Lung (tissue), 12 donors: ENCODE measurements around the gene ELOB. TPM values are rescaled to one million over a fixed set of nuclear protein-coding genes. Genes with fewer than 3 reads are reported as not detected.

Source experiments
- ATAC-seq: fragments of 200-7000 bp; cut with Tn5 transposase; one replicate; pipeline ENCODE4 v1.9.1; 2020; ENCODE audit warnings: moderate number of reproducible peaks; ENCODE audit not compliant: insufficient read depth, low FRiP score
- DNase-seq, 3 donors: peaks; one replicate each; pipeline ENCODE4 v3.0.0-alpha.2; 2013 to 2017
- H3K27ac ChIP-seq, 2 donors: one replicate each; pipeline ENCODE4 v1.5.1; 2013; ENCODE audit warnings: mild to moderate bottlenecking in 2 of 2, moderate library complexity in 2 of 2, control low read depth in 1 of 2, inconsistent platforms in 1 of 2, low read depth in 1 of 2, low read length in 1 of 2
- H3K27me3 ChIP-seq, 3 donors: one replicate each; pipeline ENCODE4 v1.5.1; 2013; ENCODE audit warnings: low read length in 2 of 3; ENCODE audit not compliant: control insufficient read depth in 3 of 3, insufficient read depth in 3 of 3
- H3K36me3 ChIP-seq, 4 donors: one replicate each; pipeline ENCODE4 v1.5.1; 2013; ENCODE audit warnings: low read length in 4 of 4, mild to moderate bottlenecking in 1 of 4, moderate library complexity in 1 of 4; ENCODE audit not compliant: control insufficient read depth in 4 of 4, insufficient read depth in 4 of 4
- H3K4me1 ChIP-seq, 5 donors: one replicate each; pipeline ENCODE4 v1.5.1; 2013; ENCODE audit warnings: low read length in 5 of 5, mild to moderate bottlenecking in 2 of 5, moderate library complexity in 1 of 5; ENCODE audit not compliant: control insufficient read depth in 5 of 5, insufficient read depth in 5 of 5
- H3K4me3 ChIP-seq: one replicate; pipeline ENCODE4 v1.5.1; 2013; ENCODE audit warnings: mild to moderate bottlenecking, control low read depth, moderate library complexity
- H3K9ac ChIP-seq, 2 donors: one replicate each; pipeline ENCODE4 v1.5.1; 2013; ENCODE audit warnings: low read length in 2 of 2, control low read depth in 1 of 2; ENCODE audit not compliant: insufficient read depth in 1 of 2
- H3K9me3 ChIP-seq, 4 donors: one replicate each; pipeline ENCODE4 v1.5.1; 2013; ENCODE audit warnings: low read length in 3 of 4, mild to moderate bottlenecking in 1 of 4, moderate library complexity in 1 of 4; ENCODE audit not compliant: control insufficient read depth in 4 of 4, insufficient read depth in 3 of 4
- WGBS, 2 donors: extraction: QIAGEN DNeasy Blood & Tissue Kit; methylation state at CpG; one replicate each; pipeline ENCODE4 v1.1.7; 2013; 5-methylcytosine and 5-hydroxymethylcytosine counted together
- polyA plus RNA-seq, 2 donors: library from polyadenylated mRNA; stranded (reverse); fragments of 200-250 nt; gene quantifications; one replicate each; pipeline ENCODE4 v1.2.1, GENCODE V29; 2013
- total RNA-seq, 2 donors: library from RNA; depleted of rRNA in 1 of 2; stranded (reverse); fragments of >200 nt in 1 of 2; gene quantifications; one replicate each; pipeline ENCODE4 v1.2.1, GENCODE V29; 2014 to 2021
- TF ChIP-seq, protein P1 (sequence below): IDR thresholded peaks from 2 replicates; pipeline ENCODE4 v1.5.1; 2012; ENCODE audit warnings: mild to moderate bottlenecking; ENCODE audit errors: control extremely low read depth, extremely low read depth
- donor health status: control.
- donor health status: control.
- donor health status: Bipolar disorder and iron deficiency.
- donor health status: healthy.
- donor health status: DM: yes; HTN: yes; CAD: no.

Gene ELOB
- total and polyA plus RNA-seq, 4 donors = 87.0 to 740 (median 346) TPM

DNA sequence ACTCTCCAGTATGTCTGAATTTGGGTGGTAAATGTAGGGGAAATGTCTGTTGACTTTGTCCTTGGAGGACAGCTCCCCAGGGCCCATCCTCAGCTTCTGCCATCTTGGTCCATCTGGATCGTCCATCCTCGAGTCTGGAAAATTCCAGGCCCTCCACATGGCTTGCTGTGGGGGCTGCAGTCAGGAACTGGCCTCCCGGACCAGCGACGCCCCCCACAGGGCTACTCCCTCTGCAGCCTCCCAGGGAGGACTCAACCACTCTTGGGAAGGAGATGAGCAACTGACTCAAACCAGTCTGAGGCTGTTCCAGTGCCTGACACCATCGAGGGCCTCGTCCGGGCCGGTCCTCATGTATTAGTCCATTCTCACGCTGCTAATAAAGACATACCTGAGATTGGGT lies 47.5 kb upstream of the ELOB start:
- H3K27ac ChIP-seq = no peak overlapping the region
- peaks cover 0 to 3% (median 0%) of the 10 kb centered on the region in 3 donors for H3K27me3 ChIP-seq
- TF ChIP-seq, protein P1, sequence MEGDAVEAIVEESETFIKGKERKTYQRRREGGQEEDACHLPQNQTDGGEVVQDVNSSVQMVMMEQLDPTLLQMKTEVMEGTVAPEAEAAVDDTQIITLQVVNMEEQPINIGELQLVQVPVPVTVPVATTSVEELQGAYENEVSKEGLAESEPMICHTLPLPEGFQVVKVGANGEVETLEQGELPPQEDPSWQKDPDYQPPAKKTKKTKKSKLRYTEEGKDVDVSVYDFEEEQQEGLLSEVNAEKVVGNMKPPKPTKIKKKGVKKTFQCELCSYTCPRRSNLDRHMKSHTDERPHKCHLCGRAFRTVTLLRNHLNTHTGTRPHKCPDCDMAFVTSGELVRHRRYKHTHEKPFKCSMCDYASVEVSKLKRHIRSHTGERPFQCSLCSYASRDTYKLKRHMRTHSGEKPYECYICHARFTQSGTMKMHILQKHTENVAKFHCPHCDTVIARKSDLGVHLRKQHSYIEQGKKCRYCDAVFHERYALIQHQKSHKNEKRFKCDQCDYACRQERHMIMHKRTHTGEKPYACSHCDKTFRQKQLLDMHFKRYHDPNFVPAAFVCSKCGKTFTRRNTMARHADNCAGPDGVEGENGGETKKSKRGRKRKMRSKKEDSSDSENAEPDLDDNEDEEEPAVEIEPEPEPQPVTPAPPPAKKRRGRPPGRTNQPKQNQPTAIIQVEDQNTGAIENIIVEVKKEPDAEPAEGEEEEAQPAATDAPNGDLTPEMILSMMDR = no peak
- no peak overlapping the region for H3K9ac ChIP-seq
- H3K9me3 ChIP-seq = no peaks in the 10 kb centered on the region
- 80 to 89% methylated on average over 10 of the region's 10 CpGs for WGBS, 2 donors
- no peaks in the 10 kb centered on the region for H3K36me3 ChIP-seq
- H3K4me1 ChIP-seq = peaks cover 0 to 2% (median 0%) of the 10 kb centered on the region in 5 donors
- DNase-seq (no peak), ATAC-seq (no peak)
- H3K4me3 ChIP-seq = no peak overlapping the region

DNA sequence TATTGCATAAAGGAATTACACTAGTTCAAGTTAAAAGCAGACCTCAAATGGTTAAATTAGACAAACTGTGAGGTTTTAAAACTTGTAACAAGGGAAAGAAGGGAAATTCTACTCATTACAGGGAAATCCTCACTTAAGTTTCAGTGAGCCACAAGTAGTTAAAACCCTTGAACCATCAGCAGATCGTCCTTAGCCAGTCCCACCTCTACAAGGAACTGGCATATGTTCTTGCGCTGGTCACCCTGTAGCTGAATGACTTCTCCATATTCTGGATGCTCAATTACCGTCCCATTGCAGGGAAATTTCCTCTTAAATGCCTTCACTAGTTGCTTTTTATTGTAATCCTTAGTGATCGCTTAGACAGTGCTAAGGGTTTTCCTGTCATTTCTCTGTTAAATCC lies 45.4 kb upstream of the ELOB start:
- H3K4me1 ChIP-seq = no peaks in the 10 kb centered on the region
- no peaks in the 10 kb centered on the region for H3K9me3 ChIP-seq
- TF ChIP-seq, protein P1 = no peak
- no peaks in the 10 kb centered on the region for H3K36me3 ChIP-seq
- H3K4me3 ChIP-seq = no peak overlapping the region
- H3K9ac ChIP-seq = no peak overlapping the region
- no peak overlapping the region for H3K27ac ChIP-seq
- 53 to 72% methylated on average over 4 of the region's 4 CpGs for WGBS, 2 donors
- no peak for ATAC-seq
- no peak for DNase-seq
- peaks cover 0 to 3% (median 0%) of the 10 kb centered on the region in 3 donors for H3K27me3 ChIP-seq

DNA sequence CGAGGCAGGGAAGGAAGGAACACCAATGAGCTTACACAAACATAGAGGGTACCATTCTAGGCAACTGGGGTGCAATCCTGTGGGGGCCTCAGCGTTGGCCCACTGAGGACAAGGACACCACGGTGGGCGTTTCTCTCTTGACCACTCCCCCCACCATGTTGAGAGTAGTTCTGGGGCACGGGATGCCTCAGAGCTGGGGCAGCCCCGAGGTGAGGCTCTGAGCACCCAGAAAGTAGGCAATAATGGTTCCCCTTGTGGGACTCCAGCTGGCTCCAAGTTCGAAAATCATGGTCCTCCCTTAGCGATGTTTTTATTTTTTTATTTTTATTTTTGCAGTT lies 45.0 kb upstream of the ELOB start:
- peaks cover 0 to 3% (median 0%) of the 10 kb centered on the region in 3 donors for H3K27me3 ChIP-seq
- H3K4me3 ChIP-seq = no peak overlapping the region
- TF ChIP-seq, protein P1 = no peak
- no peaks in the 10 kb centered on the region for H3K9me3 ChIP-seq
- no peak overlapping the region for H3K9ac ChIP-seq
- DNase-seq (no peak), ATAC-seq (no peak)
- no peak overlapping the region for H3K27ac ChIP-seq
- WGBS, 2 donors = 72 to 76% methylated on average over 8 of the region's 8 CpGs
- H3K4me1 ChIP-seq = no peaks in the 10 kb centered on the region
- H3K36me3 ChIP-seq = no peaks in the 10 kb centered on the region

DNA sequence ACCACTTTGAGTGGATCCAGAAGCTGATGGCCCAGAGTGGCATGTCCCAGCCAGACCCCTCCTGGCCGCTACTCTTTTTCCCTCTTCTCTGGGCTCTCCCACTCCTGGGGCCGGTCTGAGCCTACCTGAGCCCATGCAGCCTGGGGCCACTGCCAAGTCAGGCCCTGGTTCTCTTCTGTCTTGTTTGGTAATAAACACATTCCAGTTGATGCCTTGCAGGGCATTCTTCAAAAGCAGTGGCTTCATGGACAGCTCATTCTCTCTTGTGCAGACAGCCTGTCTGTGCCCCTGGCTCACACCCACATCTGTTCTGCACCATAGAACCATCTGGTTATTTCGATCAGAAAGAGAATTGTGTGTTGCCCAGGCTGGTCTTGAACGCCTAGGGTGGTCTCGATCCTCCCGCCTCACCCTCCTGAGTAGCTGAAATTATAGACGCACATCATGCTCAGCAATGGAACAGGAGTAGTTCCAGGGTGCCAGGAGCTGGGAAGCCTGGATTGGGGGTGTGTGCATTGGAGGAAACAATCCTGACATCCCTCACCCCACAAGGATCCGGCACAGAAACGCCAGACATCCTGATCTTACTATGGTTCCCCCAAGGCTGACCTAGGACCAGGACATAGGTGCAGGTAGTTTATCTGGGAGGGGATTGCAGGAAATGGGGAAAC lies 44.5 kb upstream of the ELOB start:
- WGBS, 2 donors = 77 to 87% methylated on average over 9 of the region's 9 CpGs
- DNase-seq = no peak
- ATAC-seq = no peak

More for the DNA sequence above, 44.5 kb upstream of the ELOB start:
- Histone ChIP-seq H3K4me3 (no peak overlapping the region), H3K4me1 (no peaks in the 10 kb centered on the region), H3K27me3 (peaks cover 0 to 3% (median 0%) of the 10 kb centered on the region in 3 donors), H3K36me3 (no peaks in the 10 kb centered on the region), H3K9me3 (no peaks in the 10 kb centered on the region), H3K27ac (no peak overlapping the region), H3K9ac (no peak overlapping the region)
- TF ChIP-seq, protein P1 = no peak
